HFF-Myc (cell line): ENCODE measurements around the gene MADD.

ENCODE experiments used
- DNase-seq: peaks from one replicate; pipeline ENCODE4 v3.0.0-alpha.2; 2011; ENCODE audit warnings: low read depth; ENCODE audit errors: extremely low read depth
- H3K4me3 ChIP-seq: replicated peaks from 2 replicates; pipeline ENCODE4 v1.5.1; 2011; ENCODE audit warnings: low read depth, mild to moderate bottlenecking, control low read depth, low read length
- TF ChIP-seq, protein P1 (sequence below): IDR thresholded peaks from 2 replicates; pipeline ENCODE4 v1.5.1; 2012; ENCODE audit warnings: mild to moderate bottlenecking, low read depth, low read length, control low read depth; ENCODE audit errors: missing control alignments

MADD gene

DNA sequence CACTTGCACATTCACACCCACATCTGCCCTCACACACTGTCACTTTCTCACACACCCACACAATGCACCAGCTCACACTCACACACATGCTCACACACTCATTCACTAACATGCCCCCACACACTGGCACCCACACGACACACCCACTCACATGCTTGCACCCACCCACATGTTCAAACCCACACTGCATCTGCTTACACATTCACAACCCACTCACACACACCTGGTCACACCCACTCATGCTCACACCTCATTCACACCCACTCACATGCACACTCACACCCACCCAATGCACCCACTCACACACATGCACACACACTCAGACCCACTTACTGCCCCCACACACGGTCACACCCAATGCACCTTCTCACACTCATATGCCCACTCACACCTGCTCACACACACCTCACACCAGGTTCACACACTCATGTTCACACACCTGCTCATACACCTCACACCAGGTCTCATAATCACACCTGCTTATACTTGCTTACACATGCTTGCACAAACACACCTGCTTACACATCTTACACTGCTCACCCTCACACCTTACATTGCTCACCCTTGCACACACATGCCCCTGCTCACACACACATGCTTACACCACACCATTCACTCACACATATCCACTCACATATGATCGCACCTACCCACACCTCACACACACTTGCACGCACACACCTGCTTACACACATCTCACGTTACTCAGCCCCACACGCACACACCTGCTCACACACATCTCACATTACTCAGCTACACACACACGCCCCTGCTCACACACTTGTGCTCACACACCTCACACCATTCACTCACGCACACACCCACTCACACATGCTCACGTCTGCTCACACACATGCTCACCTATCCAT is 86.4 kb downstream of the MADD start:
- no peak overlapping the region for H3K4me3 ChIP-seq
- TF ChIP-seq, protein P1, sequence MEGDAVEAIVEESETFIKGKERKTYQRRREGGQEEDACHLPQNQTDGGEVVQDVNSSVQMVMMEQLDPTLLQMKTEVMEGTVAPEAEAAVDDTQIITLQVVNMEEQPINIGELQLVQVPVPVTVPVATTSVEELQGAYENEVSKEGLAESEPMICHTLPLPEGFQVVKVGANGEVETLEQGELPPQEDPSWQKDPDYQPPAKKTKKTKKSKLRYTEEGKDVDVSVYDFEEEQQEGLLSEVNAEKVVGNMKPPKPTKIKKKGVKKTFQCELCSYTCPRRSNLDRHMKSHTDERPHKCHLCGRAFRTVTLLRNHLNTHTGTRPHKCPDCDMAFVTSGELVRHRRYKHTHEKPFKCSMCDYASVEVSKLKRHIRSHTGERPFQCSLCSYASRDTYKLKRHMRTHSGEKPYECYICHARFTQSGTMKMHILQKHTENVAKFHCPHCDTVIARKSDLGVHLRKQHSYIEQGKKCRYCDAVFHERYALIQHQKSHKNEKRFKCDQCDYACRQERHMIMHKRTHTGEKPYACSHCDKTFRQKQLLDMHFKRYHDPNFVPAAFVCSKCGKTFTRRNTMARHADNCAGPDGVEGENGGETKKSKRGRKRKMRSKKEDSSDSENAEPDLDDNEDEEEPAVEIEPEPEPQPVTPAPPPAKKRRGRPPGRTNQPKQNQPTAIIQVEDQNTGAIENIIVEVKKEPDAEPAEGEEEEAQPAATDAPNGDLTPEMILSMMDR = no peak
- no peak for DNase-seq

DNA sequence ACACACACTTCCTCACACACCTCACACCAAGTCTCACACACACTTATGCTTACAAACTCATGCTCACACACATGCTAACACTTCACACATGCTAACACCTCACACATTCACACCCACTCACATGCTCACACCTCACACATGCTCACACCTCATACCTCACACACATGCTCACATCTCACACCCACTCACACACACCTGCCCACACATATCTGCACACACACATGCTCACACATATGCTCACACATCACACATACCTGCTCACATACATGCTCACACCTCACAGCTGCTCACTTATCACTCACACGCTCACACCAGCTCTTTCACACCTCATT is 87.0 kb downstream of the MADD start:
- no peak overlapping the region for H3K4me3 ChIP-seq
- TF ChIP-seq, protein P1 = no peak
- DNase-seq = no peak

DNA sequence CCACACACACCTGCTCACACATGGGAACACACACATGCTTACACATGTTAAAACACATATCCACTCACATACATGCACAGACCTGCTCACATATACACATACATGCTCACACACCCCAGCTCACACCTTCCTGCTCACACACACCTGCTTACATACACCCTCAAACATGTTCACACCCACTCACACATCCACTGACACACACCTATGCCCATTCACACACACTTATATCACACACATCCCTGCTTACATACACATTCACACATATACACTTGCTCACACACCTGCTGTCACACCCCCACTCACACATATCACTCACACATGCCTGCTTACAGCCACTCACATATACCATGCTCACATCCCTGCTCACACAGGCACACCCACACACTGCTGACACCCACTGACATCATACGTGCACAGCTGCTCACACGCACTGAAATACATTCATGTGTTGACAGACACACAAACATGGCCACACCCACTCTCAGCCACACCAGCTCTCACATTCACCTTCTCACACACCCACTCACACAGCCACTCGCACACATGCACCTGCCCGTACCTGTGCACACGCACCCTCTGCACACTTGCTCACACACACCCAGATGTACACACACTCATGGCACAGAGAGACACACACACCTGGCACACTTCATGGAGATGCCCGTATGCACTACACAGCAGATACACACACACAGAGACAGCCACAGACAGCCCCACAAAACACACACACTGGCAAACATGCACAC is 88.2 kb downstream of the MADD start:
- DNase-seq = no peak
- H3K4me3 ChIP-seq = no peak overlapping the region
- TF ChIP-seq, protein P1 = no peak

DNA sequence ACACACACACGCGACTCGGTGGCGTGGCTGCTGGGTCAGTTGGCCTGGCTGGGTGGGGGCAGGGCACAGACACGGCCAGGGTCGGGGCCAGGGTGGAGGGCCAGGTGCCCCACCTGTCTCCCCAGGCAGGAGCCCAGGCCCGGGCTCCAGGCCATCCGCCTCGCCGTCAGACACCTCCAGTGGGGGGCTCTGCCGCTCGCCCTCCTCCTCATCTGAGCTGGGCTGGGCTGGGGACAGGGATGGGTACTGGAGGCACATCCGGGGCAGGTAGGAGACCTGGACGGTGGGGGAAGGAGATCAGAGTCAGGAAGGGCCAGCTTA is 88.8 kb downstream of the MADD start:
- TF ChIP-seq, protein P1 = no peak
- no peak overlapping the region for H3K4me3 ChIP-seq
- DNase-seq = no peak

DNA sequence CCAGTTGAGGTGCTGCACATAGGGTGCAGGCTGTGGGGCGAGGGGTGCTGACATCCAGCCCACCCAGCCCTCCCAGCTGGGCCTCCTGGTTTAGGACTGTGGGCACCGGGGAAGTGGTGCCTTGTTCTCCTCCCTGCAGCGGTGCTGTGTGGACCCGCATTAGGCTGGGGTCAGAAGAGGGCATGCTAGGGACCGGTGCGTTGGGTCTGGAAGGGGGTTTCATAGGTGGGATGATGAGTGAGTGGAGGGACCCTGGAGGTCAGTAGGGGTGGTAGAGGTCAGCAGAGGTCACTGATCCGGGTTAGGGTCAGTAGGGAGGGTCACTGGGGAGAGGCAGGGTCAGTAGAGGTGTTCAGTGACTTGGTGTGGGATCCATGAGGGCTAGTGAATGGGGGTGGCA is 89.2 kb downstream of the MADD start:
- no peak for DNase-seq
- TF ChIP-seq, protein P1 = no peak
- H3K4me3 ChIP-seq = no peak overlapping the region

DNA sequence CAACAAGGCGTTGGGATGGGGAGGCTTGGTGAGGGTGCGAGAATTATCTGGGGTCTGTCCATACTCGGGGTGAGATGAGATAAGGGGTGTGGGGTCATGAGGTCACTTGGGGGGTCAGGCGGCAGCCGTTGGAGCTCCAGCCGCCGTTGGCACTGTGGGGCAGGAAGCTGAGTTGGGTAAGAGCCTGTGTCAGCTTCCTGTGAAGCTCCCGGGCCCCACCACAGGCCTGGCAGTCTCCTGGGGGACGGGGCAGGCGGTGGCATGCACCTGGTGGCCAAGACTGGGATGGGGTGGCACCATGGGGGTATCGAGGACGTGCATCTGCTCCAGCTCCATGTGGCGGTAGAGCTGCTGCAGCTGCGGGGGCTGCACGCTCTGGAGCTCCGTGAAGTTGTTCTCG is 89.7 kb downstream of the MADD start:
- H3K4me3 ChIP-seq = no peak overlapping the region
- TF ChIP-seq, protein P1 = no peak
- no peak for DNase-seq

DNA sequence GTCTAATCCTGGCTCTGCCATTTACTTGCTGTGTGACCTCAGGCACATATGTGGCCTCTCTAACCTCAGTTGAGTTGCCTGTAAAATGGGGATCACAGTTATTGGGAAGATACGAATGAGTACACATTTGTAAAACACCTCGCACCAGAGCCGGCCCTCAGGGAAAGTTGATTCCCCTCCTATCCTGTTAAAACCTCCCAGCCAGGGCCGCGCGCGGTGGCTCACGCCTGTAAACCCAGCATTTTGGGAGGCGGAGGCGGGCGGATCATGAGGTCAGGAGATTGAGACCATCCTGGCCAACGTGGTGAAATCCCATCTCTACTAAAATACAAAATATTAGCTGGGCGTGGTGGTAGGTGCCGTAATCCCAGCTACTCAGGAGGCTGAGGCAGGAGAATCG is 90.4 kb downstream of the MADD start:
- TF ChIP-seq, protein P1 = no peak
- no peak for DNase-seq
- no peak overlapping the region for H3K4me3 ChIP-seq
